B cell (primary cell): ENCODE results near the gene ERVK3-1. TPM values are rescaled to one million over a fixed set of nuclear protein-coding genes. Genes with fewer than 3 reads are reported as not detected.

Source experiments
- ATAC-seq: fragments of 200-7000 bp; cut with Tn5 transposase; one replicate; pipeline ENCODE4 v1.10.0; 2021; ENCODE audit warnings: low read depth, mild to moderate bottlenecking, moderate number of reproducible peaks, moderate library complexity
- CTCF ChIA-PET: fragments of 350-600 bp; sonication (Branson Sonifier 250); formaldehyde crosslinking; loops from one replicate; lab custom pipeline; 2021; ENCODE audit warnings: antibody characterized with exemption, inconsistent platforms; lab: Charles Lee
- POLR2A ChIA-PET: fragments of 350-600 bp; sonication (Branson Sonifier 250); formaldehyde crosslinking; loops from one replicate; lab custom pipeline; 2021; ENCODE audit warnings: antibody characterized with exemption; lab: Charles Lee
- DNase-seq: peaks from one replicate; pipeline ENCODE4 v3.0.0; 2013
- H2AFZ ChIP-seq: 2 replicates; pipeline ENCODE4 v1.6.1; 2012; ENCODE audit warnings: mild to moderate bottlenecking, low read depth, low read length; ENCODE audit not compliant: insufficient read depth, poor library complexity, severe bottlenecking
- H3K27ac ChIP-seq, 2 donors: 1 replicate in 1 of 2; 2 replicates in 1 of 2; pipeline ENCODE4 v1.5.1; 2012 to 2013; ENCODE audit warnings: low read length in 2 of 2, mild to moderate bottlenecking in 2 of 2, moderate library complexity in 1 of 2
- H3K27me3 ChIP-seq, 4 experiments: fragments of 200-600 bp in 1 of 4; sonication (generic) in 1 of 4; replicated peaks in 1 of 4; 1 replicate in 2 of 4; 2 replicates in 2 of 4; pipeline versions ENCODE4 v1.6.1 to v1.7.0; 2013 to 2016; ENCODE audit warnings: low read length in 3 of 4, mild to moderate bottlenecking in 2 of 4, mixed read lengths in 1 of 4, moderate library complexity in 1 of 4; ENCODE audit not compliant: insufficient read depth in 4 of 4, control insufficient read depth in 3 of 4; ENCODE audit errors: control extremely low read depth in 1 of 4
- H3K36me3 ChIP-seq, 2 experiments: replicated peaks in 1 of 2; 1 replicate in 1 of 2; 2 replicates in 1 of 2; pipeline versions ENCODE4 v1.6.1 to v1.7.1; 2013; ENCODE audit warnings: low read length in 1 of 2; ENCODE audit not compliant: insufficient read depth in 2 of 2, control insufficient read depth in 1 of 2; ENCODE audit errors: control extremely low read depth in 1 of 2, extremely low read depth in 1 of 2
- H3K4me1 ChIP-seq, 2 donors: fragments of 200-600 bp in 1 of 2; sonication (generic) in 1 of 2; 1 replicate in 1 of 2; 2 replicates in 1 of 2; pipeline versions ENCODE4 v1.5.1 to v1.6.1; 2013 to 2017; ENCODE audit warnings: low read length in 2 of 2; ENCODE audit not compliant: control insufficient read depth in 2 of 2, insufficient read depth in 2 of 2
- H3K4me2 ChIP-seq: replicated peaks from 2 replicates; pipeline ENCODE3; 2012; ENCODE audit warnings: mild to moderate bottlenecking, low read depth, low read length; ENCODE audit not compliant: poor library complexity, severe bottlenecking
- H3K4me3 ChIP-seq, 5 experiments: fragments of 200-600 bp in 1 of 5; sonication (generic) in 1 of 5; 1 replicate in 3 of 5; 2 replicates in 2 of 5; pipeline versions ENCODE4 v1.5.1 to v1.7.0; 2011 to 2016; ENCODE audit warnings: low read length in 4 of 5, mild to moderate bottlenecking in 4 of 5, low read depth in 2 of 5, control low read depth in 1 of 5, moderate library complexity in 1 of 5; ENCODE audit not compliant: insufficient read depth in 1 of 5; ENCODE audit errors: control extremely low read depth in 1 of 5, extremely low read depth in 1 of 5
- H3K79me2 ChIP-seq: fragments of 200-600 bp; sonication (generic); one replicate; pipeline ENCODE4 v1.6.0; 2016; ENCODE audit warnings: low read length; ENCODE audit not compliant: control insufficient read depth, insufficient read depth
- H3K9ac ChIP-seq: fragments of 200-600 bp; sonication (generic); 2 replicates; pipeline ENCODE4 v1.6.1; 2017; ENCODE audit warnings: mild to moderate bottlenecking, low read length, moderate library complexity
- H3K9me3 ChIP-seq, 3 donors: one replicate each; pipeline versions ENCODE4 v1.6.1 to v1.7.1; 2013; ENCODE audit warnings: low read length in 2 of 3; ENCODE audit not compliant: control insufficient read depth in 2 of 3, insufficient read depth in 1 of 3; ENCODE audit errors: control extremely low read depth in 1 of 3
- H4K20me1 ChIP-seq: 2 replicates; pipeline ENCODE4 v1.6.0; 2012; ENCODE audit warnings: mild to moderate bottlenecking, low read length; ENCODE audit not compliant: insufficient read depth, control insufficient read depth, poor library complexity, severe bottlenecking
- H3K27ac Mint-ChIP-seq: one replicate; pipeline ENCODE4 v1.8.0; 2021; ENCODE audit warnings: mixed read lengths
- H3K27me3 Mint-ChIP-seq: one replicate; pipeline ENCODE4 v1.8.0; 2021; ENCODE audit warnings: mixed read lengths
- H3K4me1 Mint-ChIP-seq: one replicate; pipeline ENCODE4 v1.8.0; 2021; ENCODE audit warnings: mixed read lengths
- H3K4me3 Mint-ChIP-seq: one replicate; pipeline ENCODE4 v1.8.0; 2021; ENCODE audit warnings: mixed read lengths
- H3K9me3 Mint-ChIP-seq: one replicate; pipeline ENCODE4 v1.8.0; 2022; ENCODE audit warnings: mixed read lengths; ENCODE audit not compliant: insufficient read depth
- CTCF ChIP-seq: fragments of 200-600 bp; IDR thresholded peaks from one replicate; pipeline ENCODE4 v1.8.0; 2022; ENCODE audit warnings: antibody characterized with exemption, mild to moderate bottlenecking
- EZH2 ChIP-seq: IDR thresholded peaks from 2 replicates; pipeline ENCODE4 v1.6.1; 2012; ENCODE audit warnings: borderline replicate concordance, low read depth, mild to moderate bottlenecking, moderate library complexity, low read length; ENCODE audit not compliant: insufficient read depth, poor library complexity, severe bottlenecking
- WGBS: methylation state at CpG from one replicate; pipeline ENCODE4 v1.1.5; 2013; ENCODE audit warnings: missing lambda C conversion rate; ENCODE audit not compliant: insufficient coverage; 5-methylcytosine and 5-hydroxymethylcytosine counted together
- intact Hi-C: fragments of 100-400 bp; cut with micrococcal nuclease; formaldehyde crosslinking; loops from one replicate; pipeline ENCODE4 v1.10.0; 2022
- polyA plus RNA-seq: library from polyadenylated mRNA; depleted of rRNA; stranded (reverse); fragments of >200 nt; gene quantifications from 2 replicates; pipeline ENCODE4 v1.2.3, GENCODE V29; 2012
- total RNA-seq, 2 donors: library from RNA; stranded (reverse); fragments of 120-200 nt in 1 of 2; gene quantifications; 1 replicate in 1 of 2; 2 replicates in 1 of 2; pipeline versions ENCODE4 v1.2.3 to v1.2.4, GENCODE V29; 2013 to 2022

Gene ERVK3-1
- total and polyA plus RNA-seq, 2 donors (not counting 1 experiment from before 2014, with no cell fraction given), result 79.0 to 80.7 TPM

GRCh38 chr19:58335630-58336029 lies 30.5 kb downstream of the ERVK3-1 start:
- DNase-seq, result no peak
- no peak overlapping the region for H3K27ac Mint-ChIP-seq
- peaks cover 2 to 34% of the 10 kb centered on the region in 2 experiments for H3K36me3 ChIP-seq
- H3K79me2 ChIP-seq, result peaks cover 14% of the 10 kb centered on the region
- TF ChIP-seq EZH2 (no peak), CTCF (no peak)
- peaks cover 0 to 9% (median 0%) of the 10 kb centered on the region in 3 donors for H3K9me3 ChIP-seq
- H3K4me1 ChIP-seq, result no peaks in the 10 kb centered on the region
- WGBS, result 92% methylated on average over 2 of the region's 3 CpGs
- H3K4me3 Mint-ChIP-seq, result no peak overlapping the region
- H3K9ac ChIP-seq, result no peak overlapping the region
- H3K27me3 Mint-ChIP-seq, result no peaks in the 10 kb centered on the region
- ATAC-seq, result no peak
- no peak overlapping the region for H3K4me3 ChIP-seq
- intact Hi-C loops, result no loop called here
- H3K27ac ChIP-seq, result no peak overlapping the region
- H3K4me1 Mint-ChIP-seq, result no peaks in the 10 kb centered on the region
- ChIA-PET CTCF (no interaction called here), POLR2A (no interaction called here)
- no peaks in the 10 kb centered on the region for H3K27me3 ChIP-seq
- H3K9me3 Mint-ChIP-seq, result no peaks in the 10 kb centered on the region
- H3K4me2 ChIP-seq, result no peak overlapping the region
- no peak overlapping the region for H2AFZ ChIP-seq
- no peaks in the 10 kb centered on the region for H4K20me1 ChIP-seq

- no peak overlapping the region for H3K4me3 ChIP-seq
- H4K20me1 ChIP-seq, result no peaks in the 10 kb centered on the region
- H3K9ac ChIP-seq, result no peak overlapping the region
- intact Hi-C loops, result no loop called here
- Mint-ChIP-seq H3K4me3 (no peak overlapping the region), H3K9me3 (no peaks in the 10 kb centered on the region), H3K27me3 (no peaks in the 10 kb centered on the region), H3K27ac (no peak overlapping the region), H3K4me1 (no peaks in the 10 kb centered on the region)
- no peak for DNase-seq
- H2AFZ ChIP-seq, result no peak overlapping the region
- ATAC-seq, result no peak
- no peaks in the 10 kb centered on the region for H3K4me1 ChIP-seq
- WGBS, result no CpG with 5 or more reads among the region's 1 CpG
- POLR2A ChIA-PET, result no interaction called here
- H3K4me2 ChIP-seq, result no peak overlapping the region
- H3K27me3 ChIP-seq, result no peaks in the 10 kb centered on the region
- peaks cover 0 to 9% (median 0%) of the 10 kb centered on the region in 3 donors for H3K9me3 ChIP-seq
- no peak for TF ChIP-seq EZH2
- no peak for TF ChIP-seq CTCF
- H3K79me2 ChIP-seq, result peaks cover 14% of the 10 kb centered on the region
- H3K27ac ChIP-seq, result no peak overlapping the region
- H3K36me3 ChIP-seq, result peaks cover 2 to 34% of the 10 kb centered on the region in 2 experiments
- CTCF ChIA-PET, result no interaction called here
Observed at GRCh38 chr19:58336216-58336615, 31.0 kb downstream of the ERVK3-1 start.
